Stimulated activated CD8-positive, alpha-beta memory T cell treated with anti-CD3 and anti-CD28 coated beads, Interleukin-12 subunit alpha, Interleukin-12 subunit beta, amount 100 ng/mL, for 1 hour (primary cell): Measurements from ENCODE around the gene DDX31.

Source experiments
- DNase-seq: peaks from one replicate; pipeline ENCODE4 v3.0.0-alpha.2; 2020; ENCODE audit warnings: low read depth

DDX31 gene

DNA sequence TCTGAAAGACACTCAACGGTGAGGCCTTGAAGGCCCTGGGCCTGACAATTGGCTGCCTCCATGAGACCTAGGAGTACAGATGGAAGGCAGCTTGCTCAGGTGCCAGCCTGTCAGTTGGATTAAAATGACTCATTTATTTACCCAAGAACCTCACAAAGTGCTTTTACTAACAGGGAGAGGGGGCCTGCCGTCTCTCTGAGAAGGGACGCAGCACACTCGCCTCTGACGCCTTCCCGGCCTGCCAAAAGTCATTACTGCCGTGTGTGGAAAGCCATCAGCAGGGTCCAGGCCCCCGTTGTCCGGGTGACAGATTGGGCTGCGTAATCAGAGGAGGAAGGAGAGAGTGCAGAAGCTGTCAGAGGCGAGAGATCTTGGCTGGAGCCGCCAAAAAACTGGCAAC is 32.4 kb downstream of the DDX31 start:
- no peak for DNase-seq

- DNase-seq = no peak
Observed at GRCh38 chr9:132634327-132634726, 35.5 kb downstream of the DDX31 start.

DNA sequence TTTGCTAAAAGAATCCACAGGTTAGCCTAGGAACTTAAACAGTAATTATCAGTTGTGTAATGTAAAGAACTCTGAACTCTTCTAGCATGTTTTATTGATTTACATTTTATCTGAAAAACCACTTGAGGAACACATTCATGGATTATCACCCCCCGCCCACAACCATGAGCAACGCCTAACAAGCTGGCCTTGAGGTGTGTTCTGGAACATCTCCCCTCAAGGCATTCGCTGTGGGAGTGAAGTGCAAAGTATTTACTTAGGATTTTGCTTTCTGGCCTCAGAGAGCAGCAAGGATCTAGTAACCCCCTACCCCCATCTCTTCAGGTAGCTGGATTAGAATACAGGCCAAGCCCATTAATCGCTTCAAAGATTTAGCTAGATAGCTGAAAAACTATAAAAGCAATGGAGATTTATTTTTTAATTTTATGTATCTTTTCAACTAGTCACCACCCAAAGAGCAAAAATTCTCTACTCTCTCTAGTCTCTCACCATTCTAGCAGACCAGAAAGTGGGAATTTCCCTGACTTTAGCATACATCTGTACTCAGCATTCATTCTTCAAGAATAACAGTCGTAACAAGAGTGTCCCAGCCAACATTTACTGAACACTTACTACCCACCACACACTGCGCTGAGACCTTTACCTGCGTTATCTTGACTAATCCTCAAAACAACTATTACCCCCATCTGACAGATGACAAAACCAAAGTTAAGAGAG is 37.2 kb downstream of the DDX31 start:
- no peak for DNase-seq

DNA sequence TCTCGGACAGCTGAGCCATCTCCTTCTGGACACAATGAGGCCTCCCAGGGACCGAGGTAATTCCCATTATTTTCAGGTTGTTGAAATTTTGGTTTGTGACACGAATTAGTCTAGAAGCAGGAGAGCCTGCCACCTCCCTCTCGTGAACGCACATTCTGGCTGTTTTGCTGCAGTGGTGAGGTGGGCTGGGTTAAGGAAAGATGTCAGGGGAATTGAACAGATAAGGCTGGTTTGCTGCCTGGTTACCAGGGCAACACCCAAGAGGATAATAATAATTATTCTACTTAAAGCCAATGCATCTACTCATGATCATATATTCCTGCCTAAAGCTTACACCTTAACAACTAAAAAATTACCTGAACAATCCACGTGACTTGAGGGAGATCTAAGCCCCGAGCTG is 38.1 kb downstream of the DDX31 start:
- DNase-seq = no peak

DNA sequence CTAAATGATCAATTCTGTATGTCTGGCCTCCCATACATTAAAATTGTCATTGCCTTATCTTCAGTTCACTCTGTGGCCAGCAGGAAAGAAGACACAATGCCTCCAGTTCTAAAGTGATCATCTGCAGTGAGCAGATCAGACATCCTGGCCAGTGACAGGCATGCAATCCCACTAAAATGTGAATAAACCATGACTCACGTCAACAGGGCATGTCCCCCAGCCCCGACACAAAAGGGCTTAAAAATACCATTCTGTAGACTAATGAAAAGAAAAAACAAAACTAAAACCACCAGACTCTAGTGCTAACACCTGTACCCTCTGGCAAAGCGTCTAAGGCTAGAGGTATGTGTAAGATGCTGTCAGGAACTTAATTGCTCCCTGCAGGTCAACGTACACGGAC is 38.5 kb downstream of the DDX31 start:
- no peak for DNase-seq

GRCh38 chr9:132630811-132631210 is 39.0 kb downstream of the DDX31 start:
- no peak for DNase-seq

DNA sequence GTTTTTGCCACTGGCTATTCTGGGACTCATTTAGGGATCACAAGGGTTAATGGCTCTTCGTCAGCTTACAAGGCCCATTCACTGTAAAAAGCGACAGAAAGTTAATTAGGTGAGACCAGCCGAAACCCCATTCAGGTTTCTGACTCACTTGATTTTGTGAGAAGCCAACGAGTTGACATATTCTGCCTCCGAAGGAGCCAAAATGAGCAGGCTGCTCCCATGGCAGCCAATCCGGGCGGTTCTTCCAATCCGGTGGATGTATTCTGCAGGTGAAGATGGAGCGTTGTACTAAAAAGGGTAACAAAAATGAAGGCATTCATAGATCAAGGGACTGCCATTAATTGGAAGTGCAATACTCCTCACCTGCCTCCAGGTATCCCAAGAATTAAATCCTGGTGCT is 39.7 kb downstream of the DDX31 start:
- DNase-seq = no peak

GRCh38 chr9:132628746-132629145 is 41.0 kb downstream of the DDX31 start:
- DNase-seq = no peak

GRCh38 chr9:132627594-132627993 is 42.2 kb downstream of the DDX31 start:
- no peak for DNase-seq

- DNase-seq = no peak
Observed at GRCh38 chr9:132627106-132627505, 42.7 kb downstream of the DDX31 start.

DNA sequence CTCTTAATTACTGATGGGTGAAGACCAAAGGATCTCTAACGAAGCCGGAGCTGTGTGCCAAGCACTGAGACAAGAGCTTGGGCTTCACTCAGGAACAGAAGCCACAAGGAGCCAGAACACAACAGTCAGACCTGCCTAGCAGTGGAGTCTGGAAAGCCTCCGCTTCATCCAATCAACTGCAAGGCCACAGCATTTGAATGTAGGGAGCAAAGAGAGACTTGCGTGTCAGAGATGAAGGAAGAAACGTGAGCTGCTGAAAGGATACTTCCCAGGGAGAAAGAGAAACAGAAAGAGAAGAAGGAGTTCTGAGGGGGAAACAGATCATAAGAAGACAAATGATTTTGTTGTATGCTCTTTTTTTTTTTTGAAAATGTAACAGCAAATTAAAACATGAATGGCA is 43.5 kb downstream of the DDX31 start:
- DNase-seq = no peak

- DNase-seq = no peak
Observed at GRCh38 chr9:132622159-132622558, 47.6 kb downstream of the DDX31 start.

DNA sequence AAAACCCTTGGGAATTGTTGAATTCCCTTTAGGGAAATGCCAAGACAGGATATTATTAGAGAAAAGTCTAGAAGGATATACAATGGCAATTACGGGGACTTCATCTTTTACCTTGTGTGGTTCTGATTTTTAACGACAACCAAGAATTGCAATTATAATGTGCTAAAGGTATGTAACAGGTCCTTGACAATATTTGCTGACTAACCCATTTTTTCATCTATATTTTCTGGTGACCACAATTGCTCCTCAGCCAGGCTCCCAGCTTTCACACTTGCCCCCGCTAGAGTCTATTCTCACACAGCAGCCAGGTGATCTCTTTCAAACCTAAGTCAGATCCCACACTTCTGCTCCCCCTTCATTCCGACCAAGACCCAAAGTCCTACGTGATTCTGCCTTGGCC is 53.1 kb downstream of the DDX31 start:
- DNase-seq = no peak

- DNase-seq = no peak
Observed at GRCh38 chr9:132615774-132616173, 54.0 kb downstream of the DDX31 start.

DNA sequence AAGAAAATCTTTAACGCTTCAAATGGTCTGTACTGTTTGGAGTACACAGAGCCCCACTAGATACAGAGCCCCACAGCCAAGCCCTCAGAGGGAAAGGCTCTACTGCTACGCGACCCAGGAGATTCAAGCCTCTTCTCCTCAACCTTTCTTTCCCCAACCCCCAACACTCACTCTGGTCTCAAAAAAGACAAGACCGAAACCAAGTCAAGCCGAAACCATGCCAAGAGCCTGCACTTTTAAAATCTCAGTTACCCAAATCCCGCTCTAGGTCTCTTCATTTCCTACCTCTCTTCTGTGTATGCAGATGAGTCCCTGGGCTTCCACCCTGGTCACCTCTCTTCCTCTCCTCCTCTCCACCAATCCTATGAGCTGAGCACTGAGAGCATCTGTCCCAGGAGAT is 55.5 kb downstream of the DDX31 start:
- no peak for DNase-seq

GRCh38 chr9:132610661-132611060 is 59.1 kb downstream of the DDX31 start:
- no peak for DNase-seq

DNA sequence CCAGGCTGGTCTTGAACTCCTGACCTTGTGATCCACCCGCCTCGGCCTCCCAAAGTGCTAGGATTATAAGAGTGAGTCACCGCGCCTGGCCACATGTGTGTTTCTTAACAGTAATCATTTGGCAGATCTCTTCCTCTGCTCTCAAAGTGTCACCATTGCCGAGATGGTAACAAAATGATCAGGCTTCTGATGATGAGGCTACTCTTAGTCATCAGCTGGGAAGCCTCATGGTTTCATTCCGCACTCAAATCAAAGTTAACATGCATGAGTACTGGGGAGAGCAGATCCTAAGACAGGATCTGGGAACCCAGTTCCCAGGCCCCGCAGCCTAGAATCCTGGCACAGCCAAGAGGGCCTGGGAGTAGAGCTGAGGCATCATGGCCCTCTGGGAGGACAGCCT is 60.0 kb downstream of the DDX31 start:
- no peak for DNase-seq

DNA sequence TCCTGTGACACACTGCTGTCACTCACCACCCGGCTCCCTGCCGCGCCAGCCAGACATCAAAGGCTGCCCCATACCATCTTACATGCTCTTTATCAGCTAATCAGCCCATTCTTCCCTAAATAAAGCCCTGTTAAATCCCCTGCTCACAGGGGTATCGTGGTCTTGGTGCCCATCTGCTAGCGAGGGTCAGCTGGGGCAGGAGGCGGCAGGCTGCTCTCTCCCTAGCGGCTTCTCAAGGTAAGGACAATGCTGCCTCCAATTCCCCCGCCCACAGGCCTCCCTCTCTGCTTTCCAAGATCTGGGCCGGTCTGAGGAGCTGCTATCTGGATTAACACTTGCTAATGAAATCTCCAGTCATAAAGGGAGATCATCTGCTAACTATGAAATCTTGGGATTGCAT is 60.6 kb downstream of the DDX31 start:
- DNase-seq = no peak

GRCh38 chr9:132606066-132606465 is 63.7 kb downstream of the DDX31 start:
- no peak for DNase-seq

GRCh38 chr9:132605387-132605786 is 64.4 kb downstream of the DDX31 start:
- no peak for DNase-seq

DNA sequence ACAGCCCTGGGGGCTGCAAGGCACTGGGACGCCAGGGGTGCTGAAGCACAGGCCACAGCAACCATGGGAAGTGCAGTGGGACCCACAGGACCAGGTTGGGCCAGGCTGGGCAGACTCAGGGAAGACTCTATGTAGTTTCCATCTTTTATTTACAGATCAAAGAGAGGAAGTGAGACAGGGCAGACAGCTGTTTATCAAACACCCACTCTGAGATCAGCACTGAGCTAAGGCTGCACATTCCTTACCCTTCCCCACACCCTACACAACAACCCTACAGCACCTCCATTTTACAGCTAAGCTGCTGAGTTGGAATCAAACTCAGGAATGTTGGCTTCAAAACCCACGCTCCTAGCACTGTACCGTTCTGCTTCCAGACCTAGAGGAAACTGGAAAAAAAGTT is 67.6 kb downstream of the DDX31 start:
- DNase-seq = no peak

GRCh38 chr9:132600326-132600984 is 69.3 kb downstream of the DDX31 start:
- no peak for DNase-seq

GRCh38 chr9:132597073-132597775 is 72.6 kb downstream of the DDX31 start:
- no peak for DNase-seq
